Esophagus (tissue), 2 donors: ENCODE measurements around the gene DAGLA. TPM values are rescaled to one million over a fixed set of nuclear protein-coding genes. Genes with fewer than 3 reads are reported as not detected.

Experiments used
- H3K27ac ChIP-seq, 2 donors: one replicate each; pipeline ENCODE4 v1.5.1; 2013; ENCODE audit warnings: low read depth in 2 of 2, mild to moderate bottlenecking in 2 of 2, inconsistent platforms in 1 of 2, low read length in 1 of 2, moderate library complexity in 1 of 2
- H3K27me3 ChIP-seq, 2 donors: one replicate each; pipeline ENCODE4 v1.6.1; 2013; ENCODE audit warnings: low read length in 2 of 2, control low read depth in 1 of 2, mild to moderate bottlenecking in 1 of 2; ENCODE audit not compliant: insufficient read depth in 2 of 2, control insufficient read depth in 1 of 2
- H3K36me3 ChIP-seq, 2 donors: one replicate each; pipeline ENCODE4 v1.6.1; 2013; ENCODE audit warnings: low read length in 1 of 2; ENCODE audit not compliant: control insufficient read depth in 2 of 2, insufficient read depth in 2 of 2
- H3K4me1 ChIP-seq, 2 donors: one replicate each; pipeline ENCODE4 v1.6.1; 2013; ENCODE audit warnings: low read length in 1 of 2; ENCODE audit not compliant: control insufficient read depth in 2 of 2, insufficient read depth in 2 of 2
- H3K4me3 ChIP-seq, 2 donors: one replicate each; pipeline ENCODE4 v1.5.1; 2013; ENCODE audit warnings: low read length in 2 of 2, mild to moderate bottlenecking in 2 of 2, low read depth in 1 of 2, moderate library complexity in 1 of 2
- H3K9me3 ChIP-seq, 2 donors: one replicate each; pipeline ENCODE4 v1.6.1; 2013; ENCODE audit warnings: mild to moderate bottlenecking in 2 of 2, low read depth in 1 of 2, low read length in 1 of 2, moderate library complexity in 1 of 2; ENCODE audit not compliant: control insufficient read depth in 2 of 2, insufficient read depth in 1 of 2
- WGBS, 2 donors: extraction: QIAGEN DNeasy Blood & Tissue Kit; methylation state at CpG; one replicate each; pipeline ENCODE4 v1.1.7; 2013; 5-methylcytosine and 5-hydroxymethylcytosine counted together
- polyA plus RNA-seq, 2 donors: library from polyadenylated mRNA; stranded (reverse); fragments of 200-250 nt; gene quantifications; one replicate each; pipeline ENCODE4 v1.2.3, GENCODE V29; 2013
- donor health status: healthy with polysubstance abuse.
- donor health status: Bipolar disorder and iron deficiency.

Gene DAGLA
- polyA plus RNA-seq, 2 donors: 1.7 to 5.0 TPM

DNA sequence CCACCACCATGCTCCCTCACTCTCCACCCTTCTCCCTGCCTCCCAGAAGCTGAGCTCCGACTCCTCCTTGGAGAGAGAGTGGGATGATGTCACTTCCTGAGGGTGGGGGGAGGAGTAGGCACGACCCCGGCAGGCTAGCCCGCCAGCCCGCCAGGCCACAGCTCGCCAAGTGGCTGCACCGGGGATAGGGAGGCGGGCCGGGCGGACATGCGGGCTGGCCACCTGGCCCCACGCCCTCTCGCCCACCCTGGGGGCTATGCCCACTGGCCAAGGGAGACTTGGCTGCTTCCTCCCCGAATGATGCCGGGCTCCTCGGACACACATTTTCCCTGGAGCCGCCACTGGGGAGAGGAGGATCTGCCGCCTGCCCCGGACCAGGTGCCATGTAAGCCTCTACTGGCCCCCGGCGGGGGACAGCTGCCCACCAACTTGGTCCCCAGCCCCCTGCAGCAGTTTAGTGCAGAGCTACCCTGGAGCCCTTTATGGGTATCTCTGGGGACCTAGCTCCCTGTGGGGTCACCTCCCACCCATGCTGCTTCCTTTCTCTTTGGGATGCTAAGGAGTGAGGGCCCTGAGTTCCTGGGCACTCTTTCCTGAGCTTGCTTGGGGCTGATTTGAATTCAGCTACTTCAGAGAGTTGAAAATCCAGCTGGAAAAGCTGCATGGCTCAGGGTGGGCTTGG, 38.6 kb downstream of the DAGLA start:
- Histone ChIP-seq H3K27ac (peak overlapping the region in 1 of 2 donors; percentile 18), H3K4me3 (peak overlapping the region in 1 of 2 donors; percentile 18), H3K9me3 (no peaks in the 10 kb centered on the region), H3K27me3 (no peaks in the 10 kb centered on the region), H3K36me3 (peaks cover 0 to 10% of the 10 kb centered on the region in 2 donors), H3K4me1 (peaks cover 0 to 2% of the 10 kb centered on the region in 2 donors)
- WGBS, 2 donors: 55 to 62% methylated on average over 18 to 21 of the region's 21 CpGs

DNA sequence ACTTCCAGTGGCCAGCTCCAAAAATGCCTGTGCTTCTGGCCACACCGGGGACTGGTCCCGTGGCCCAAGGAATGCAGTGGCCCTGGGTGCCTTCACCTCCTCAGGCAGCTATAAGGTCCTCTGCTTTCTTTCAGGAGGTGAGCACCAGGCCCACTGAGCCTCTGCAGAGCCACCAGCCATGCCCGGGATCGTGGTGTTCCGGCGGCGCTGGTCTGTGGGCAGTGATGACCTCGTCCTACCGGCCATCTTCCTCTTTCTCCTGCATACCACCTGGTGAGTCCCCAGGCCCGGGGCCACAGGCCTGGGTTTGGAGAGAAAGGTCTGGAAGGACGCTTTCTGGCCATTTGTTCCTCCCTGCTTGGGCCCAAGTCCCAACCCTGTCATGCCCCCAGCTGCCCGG, 39.8 kb downstream of the DAGLA start:
- peaks cover 0 to 5% of the 10 kb centered on the region in 2 donors for H3K4me1 ChIP-seq
- H3K27ac ChIP-seq: no peak overlapping the region
- no peaks in the 10 kb centered on the region for H3K9me3 ChIP-seq
- WGBS, 2 donors: 87 to 93% methylated on average over 12 of the region's 12 CpGs
- no peaks in the 10 kb centered on the region for H3K27me3 ChIP-seq
- H3K4me3 ChIP-seq: no peak overlapping the region
- peaks cover 0 to 15% of the 10 kb centered on the region in 2 donors for H3K36me3 ChIP-seq

DNA sequence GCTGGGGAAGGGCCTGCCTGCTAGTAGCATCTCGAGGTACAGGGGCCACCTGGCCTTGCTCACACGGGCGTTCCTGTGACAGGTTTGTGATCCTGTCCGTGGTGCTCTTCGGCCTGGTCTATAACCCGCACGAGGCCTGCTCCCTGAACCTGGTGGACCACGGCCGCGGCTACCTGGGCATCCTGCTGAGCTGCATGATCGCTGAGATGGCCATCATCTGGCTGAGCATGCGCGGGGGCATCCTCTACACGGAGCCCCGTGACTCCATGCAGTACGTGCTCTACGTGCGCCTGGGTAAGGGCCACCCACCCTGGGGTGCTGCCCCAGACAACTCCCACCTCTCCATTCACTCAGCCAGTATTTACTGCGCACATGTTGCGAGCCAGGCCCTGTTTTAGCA, 40.4 kb downstream of the DAGLA start:
- Histone ChIP-seq H3K4me1 (peaks cover 0 to 7% of the 10 kb centered on the region in 2 donors), H3K9me3 (no peaks in the 10 kb centered on the region), H3K36me3 (peaks cover 0 to 15% of the 10 kb centered on the region in 2 donors), H3K27ac (no peak overlapping the region), H3K4me3 (no peak overlapping the region), H3K27me3 (no peaks in the 10 kb centered on the region)
- WGBS, 2 donors: 94% methylated on average over 20 of the region's 20 CpGs

DNA sequence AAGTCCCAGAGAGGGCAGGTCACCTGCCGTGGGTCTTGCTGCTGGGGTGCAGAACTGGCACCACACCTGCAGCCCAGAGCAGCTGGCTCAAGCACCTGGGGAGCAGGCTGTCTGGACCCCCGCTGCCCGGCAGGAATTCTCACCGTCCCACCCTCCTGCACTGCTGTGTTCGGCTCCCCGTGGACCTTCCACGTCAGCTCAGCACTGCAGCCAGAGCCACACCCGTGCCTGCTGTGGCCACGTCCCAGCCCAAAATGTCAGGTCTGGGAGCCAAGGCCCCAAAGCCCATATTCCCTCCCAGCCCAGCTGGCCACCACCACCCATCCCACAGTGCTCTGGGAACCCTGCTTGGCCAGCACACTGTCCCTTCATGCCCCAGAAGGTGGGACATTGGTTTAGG, 44.2 kb downstream of the DAGLA start:
- H3K27me3 ChIP-seq: no peaks in the 10 kb centered on the region
- 87% methylated on average over 9 of the region's 9 CpGs for WGBS, 2 donors
- H3K4me1 ChIP-seq: peaks cover 0 to 5% of the 10 kb centered on the region in 2 donors
- peaks cover 0 to 20% of the 10 kb centered on the region in 2 donors for H3K36me3 ChIP-seq
- no peaks in the 10 kb centered on the region for H3K9me3 ChIP-seq
- H3K27ac ChIP-seq: no peak overlapping the region
- no peak overlapping the region for H3K4me3 ChIP-seq

DNA sequence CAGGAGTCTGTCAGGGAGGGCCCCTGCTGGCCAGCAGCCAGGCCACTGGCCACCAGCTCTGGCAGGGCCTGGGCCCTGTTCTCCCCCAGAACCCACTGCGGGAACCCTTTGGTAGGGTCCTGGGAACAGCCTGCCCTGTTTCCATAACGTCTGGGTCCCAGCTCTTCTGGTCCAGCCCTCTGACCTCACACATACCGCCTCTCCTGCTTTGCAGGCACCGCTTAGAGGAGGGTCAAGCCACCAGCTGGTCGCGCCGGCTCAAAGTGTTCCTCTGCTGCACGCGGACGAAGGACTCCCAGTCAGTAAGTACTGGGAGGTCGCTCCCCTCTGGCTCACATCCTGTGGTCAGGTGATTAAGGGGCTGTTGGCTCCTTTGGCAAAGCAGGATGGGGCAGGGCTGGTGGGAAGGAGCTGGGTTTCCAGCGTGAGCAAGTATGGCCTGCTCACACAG, 45.6 kb downstream of the DAGLA start:
- no peak overlapping the region for H3K4me3 ChIP-seq
- WGBS, 2 donors: 84 to 89% methylated on average over 12 of the region's 12 CpGs
- peaks cover 0 to 15% of the 10 kb centered on the region in 2 donors for H3K36me3 ChIP-seq
- H3K4me1 ChIP-seq: peaks cover 0 to 12% of the 10 kb centered on the region in 2 donors
- no peak overlapping the region for H3K27ac ChIP-seq
- H3K9me3 ChIP-seq: no peaks in the 10 kb centered on the region
- no peaks in the 10 kb centered on the region for H3K27me3 ChIP-seq

DNA sequence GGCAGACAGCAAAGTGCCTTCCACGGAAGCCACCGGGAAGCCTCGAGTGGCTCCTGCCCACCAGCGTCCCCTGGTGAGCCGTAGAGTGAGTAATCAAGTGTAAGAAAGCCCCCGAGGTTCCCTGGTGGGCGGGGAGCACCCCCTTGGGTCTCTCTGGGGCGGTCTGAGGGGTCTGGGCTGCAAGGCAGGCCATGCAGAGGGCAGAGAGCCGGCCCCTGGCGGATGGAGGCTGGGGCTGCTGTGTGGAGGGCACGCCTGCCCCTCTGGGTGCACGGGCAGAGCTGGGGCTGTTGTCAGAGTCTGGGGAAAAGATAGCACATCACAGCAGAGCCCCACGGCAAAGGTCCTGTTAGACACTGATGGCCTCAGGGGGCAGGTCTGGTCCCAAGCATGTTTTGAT, 46.6 kb downstream of the DAGLA start:
- Histone ChIP-seq H3K27me3 (no peaks in the 10 kb centered on the region), H3K36me3 (peaks cover 0 to 14% of the 10 kb centered on the region in 2 donors), H3K4me3 (no peak overlapping the region), H3K27ac (no peak overlapping the region), H3K9me3 (no peaks in the 10 kb centered on the region), H3K4me1 (peaks cover under 1 to 12% of the 10 kb centered on the region in 2 donors)
- WGBS, 2 donors: 85 to 91% methylated on average over 13 of the region's 13 CpGs

DNA sequence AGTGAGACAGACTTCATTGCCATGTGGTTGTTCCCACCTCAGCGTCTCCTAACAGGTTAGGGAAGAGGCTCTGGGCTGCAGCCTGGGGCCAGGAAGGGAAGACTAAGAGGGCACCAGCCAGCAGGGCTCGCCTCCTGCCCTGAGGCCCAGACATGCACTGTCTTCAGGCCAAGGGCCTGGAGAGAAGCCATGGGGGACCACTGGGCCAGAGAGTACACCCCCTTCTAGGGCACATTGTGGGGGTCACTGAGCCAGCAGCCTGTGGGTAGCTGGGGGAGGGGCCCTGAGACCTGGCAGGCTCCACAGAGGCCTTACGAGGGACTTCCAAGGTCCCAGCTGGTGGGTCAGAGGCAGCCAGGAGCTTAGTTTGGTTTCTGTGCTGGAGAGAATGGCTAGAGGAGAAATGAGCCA, 47.2 kb downstream of the DAGLA start:
- Histone ChIP-seq H3K4me1 (peaks cover 5 to 18% of the 10 kb centered on the region in 2 donors), H3K4me3 (no peak overlapping the region), H3K36me3 (peaks cover 0 to 14% of the 10 kb centered on the region in 2 donors), H3K27me3 (no peaks in the 10 kb centered on the region), H3K9me3 (no peaks in the 10 kb centered on the region), H3K27ac (no peak overlapping the region)
- WGBS, 2 donors: 87 to 88% methylated on average over 3 of the region's 3 CpGs

DNA sequence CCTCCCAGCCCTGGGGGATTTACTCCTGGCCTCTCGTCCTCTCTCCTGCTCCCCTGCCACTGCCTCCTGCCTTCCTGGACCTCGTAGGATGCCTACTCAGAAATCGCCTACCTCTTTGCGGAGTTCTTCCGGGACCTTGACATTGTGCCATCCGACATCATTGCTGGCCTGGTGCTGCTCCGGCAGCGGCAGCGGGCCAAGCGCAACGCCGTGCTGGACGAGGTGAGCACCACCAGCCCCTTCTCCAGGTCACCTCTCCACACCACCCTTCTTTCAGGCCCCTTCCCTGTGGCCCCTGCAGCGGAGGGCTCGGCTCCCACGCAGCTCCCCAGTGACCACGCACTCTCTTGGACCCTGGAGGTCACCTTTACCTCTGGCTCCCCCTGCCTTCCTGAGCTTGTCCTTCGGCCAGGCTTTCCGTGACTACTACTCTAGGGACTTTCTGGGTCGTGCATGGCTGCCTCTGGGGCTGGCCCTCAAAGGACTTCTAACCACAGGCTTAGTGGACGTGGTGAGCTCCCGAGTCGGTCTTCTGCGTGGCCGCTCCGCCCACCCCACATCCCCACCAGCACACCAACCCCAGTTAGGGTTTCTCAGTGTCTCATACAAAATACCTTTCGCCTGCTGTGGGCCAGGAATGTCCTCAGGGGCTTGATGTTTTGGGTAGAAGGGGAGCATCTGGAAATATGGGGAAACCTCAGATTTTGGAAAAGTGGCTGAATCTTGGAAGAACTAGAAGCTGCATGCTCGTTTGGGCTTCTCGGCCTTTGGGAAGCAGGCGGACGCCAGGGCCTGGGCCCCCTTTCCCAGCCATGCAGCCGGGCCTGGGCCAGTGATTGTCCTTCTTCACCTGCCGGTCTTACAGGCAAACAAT, 48.1 kb downstream of the DAGLA start:
- Histone ChIP-seq H3K9me3 (no peaks in the 10 kb centered on the region), H3K4me3 (no peak overlapping the region), H3K27ac (no peak overlapping the region), H3K36me3 (peaks cover 0 to 12% of the 10 kb centered on the region in 2 donors), H3K4me1 (peaks cover 5 to 26% of the 10 kb centered on the region in 2 donors), H3K27me3 (no peaks in the 10 kb centered on the region)
- 91 to 92% methylated on average over 32 to 33 of the region's 33 CpGs for WGBS, 2 donors

DNA sequence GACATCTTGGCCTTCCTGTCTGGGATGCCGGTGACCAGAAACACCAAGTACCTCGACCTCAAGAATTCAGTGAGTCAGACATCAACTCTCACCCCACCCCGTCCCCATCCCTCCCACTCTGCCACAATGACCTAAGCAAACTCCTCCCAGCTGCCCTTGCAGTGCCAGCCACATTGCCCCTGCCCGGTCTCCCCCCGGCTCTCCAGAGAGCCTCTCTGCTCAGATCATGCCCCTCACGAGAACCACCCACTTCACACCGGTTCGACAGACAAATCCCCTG, 48.7 kb downstream of the DAGLA start:
- Histone ChIP-seq H3K4me3 (no peak overlapping the region), H3K27me3 (no peaks in the 10 kb centered on the region), H3K36me3 (peaks cover 0 to 10% of the 10 kb centered on the region in 2 donors), H3K9me3 (no peaks in the 10 kb centered on the region), H3K4me1 (peaks cover 5 to 26% of the 10 kb centered on the region in 2 donors), H3K27ac (no peak overlapping the region)
- 73 to 79% methylated on average over 8 of the region's 8 CpGs for WGBS, 2 donors
